Natural killer cell (primary cell): Measurements from ENCODE around the gene EPM2A. TPM values are rescaled to one million over a fixed set of nuclear protein-coding genes. Genes with fewer than 3 reads are reported as not detected.

Experiments
- ATAC-seq, 3 donors: fragments of 150-1000 bp in 2 of 3; fragments of 200-7000 bp in 1 of 3; cut with Tn5 transposase; 1 replicate in 1 of 3; 2 replicates in 2 of 3; pipeline ENCODE4 v1.10.0; 2021; ENCODE audit warnings: mild to moderate bottlenecking in 2 of 3, moderate library complexity in 2 of 3
- DNase-seq, 2 donors: peaks; one replicate each; pipeline versions ENCODE4 v3.0.0 to v3.0.0-alpha.2; 2013 to 2021; ENCODE audit warnings: mixed read lengths in 1 of 2
- H3K27ac ChIP-seq: one replicate; pipeline ENCODE4 v1.5.1; 2013; ENCODE audit warnings: mild to moderate bottlenecking, low read length
- H3K27me3 ChIP-seq: one replicate; pipeline ENCODE4 v1.6.1; 2013; ENCODE audit warnings: low read length; ENCODE audit not compliant: control insufficient read depth, insufficient read depth
- H3K36me3 ChIP-seq: one replicate; pipeline ENCODE4 v1.6.1; 2013; ENCODE audit warnings: low read length; ENCODE audit not compliant: control insufficient read depth, insufficient read depth
- H3K4me1 ChIP-seq: one replicate; pipeline ENCODE4 v1.6.1; 2013; ENCODE audit warnings: low read length; ENCODE audit not compliant: control insufficient read depth, insufficient read depth
- H3K4me3 ChIP-seq: one replicate; pipeline ENCODE4 v1.5.1; 2013; ENCODE audit warnings: low read length
- H3K9me3 ChIP-seq: one replicate; pipeline ENCODE4 v1.6.1; 2013; ENCODE audit warnings: low read length; ENCODE audit not compliant: control insufficient read depth, insufficient read depth
- H3K27ac Mint-ChIP-seq, 2 donors: one replicate each; pipeline ENCODE4 v1.8.0; 2022; ENCODE audit warnings: mild to moderate bottlenecking in 2 of 2, mixed read lengths in 2 of 2, moderate library complexity in 1 of 2
- H3K27me3 Mint-ChIP-seq, 2 donors: one replicate each; pipeline ENCODE4 v1.8.0; 2022; ENCODE audit warnings: low read depth in 2 of 2, mixed read lengths in 2 of 2
- H3K36me3 Mint-ChIP-seq: one replicate; pipeline ENCODE4 v1.8.0; 2022; ENCODE audit warnings: mixed read lengths
- H3K4me1 Mint-ChIP-seq, 2 donors: one replicate each; pipeline ENCODE4 v1.8.0; 2022; ENCODE audit warnings: mixed read lengths in 2 of 2
- H3K4me3 Mint-ChIP-seq: one replicate; pipeline ENCODE4 v1.8.0; 2022; ENCODE audit warnings: mild to moderate bottlenecking, moderate library complexity, mixed read lengths
- H3K9me3 Mint-ChIP-seq, 2 donors: one replicate each; pipeline ENCODE4 v1.8.0; 2022; ENCODE audit warnings: mixed read lengths in 2 of 2
- WGBS: methylation state at CpG from one replicate; pipeline ENCODE4 v1.1.7; 2013; ENCODE audit warnings: missing lambda C conversion rate; ENCODE audit not compliant: insufficient coverage; 5-methylcytosine and 5-hydroxymethylcytosine counted together
- intact Hi-C: fragments of 100-400 bp; cut with micrococcal nuclease; formaldehyde crosslinking; loops from one replicate; pipeline ENCODE4 v1.14.2; 2022
- total RNA-seq, 4 donors: library from RNA; stranded (reverse); fragments of 120-200 nt in 1 of 4; gene quantifications; one replicate each; pipeline versions ENCODE4 v1.2.3 to v1.2.4, GENCODE V29; 2013 to 2022
- TF ChIP-seq, protein P1 (sequence below): fragments of 200-600 bp; IDR thresholded peaks from one replicate; pipeline ENCODE4 v1.8.0; 2022; ENCODE audit warnings: antibody characterized with exemption

The EPM2A gene
- total RNA-seq, 3 donors from 2014 or later (not counting 1 experiment from before 2014, with no cell fraction given), result 5.2 to 6.9 (median 6.7) TPM

DNA sequence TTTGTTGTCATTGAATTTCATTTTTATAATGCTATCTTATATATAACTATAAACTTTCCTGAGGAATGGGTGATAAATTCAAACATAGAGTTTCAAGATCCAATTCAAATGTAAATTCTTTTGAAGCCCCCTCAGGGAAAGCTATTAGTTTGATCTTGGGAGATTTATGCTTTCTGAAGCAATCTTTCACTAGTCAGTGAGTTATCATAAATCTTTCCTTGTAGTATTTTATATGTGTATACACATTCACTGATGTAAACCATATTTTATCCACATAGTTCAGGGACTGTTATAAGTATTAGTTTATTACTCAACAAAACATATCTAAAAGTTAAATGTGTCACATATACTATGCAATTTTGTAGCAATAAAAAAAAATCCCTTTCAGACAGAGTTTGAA lies 2.9 kb upstream of the EPM2A start:
- H3K27me3 ChIP-seq, result no peaks in the 10 kb centered on the region
- H3K36me3 Mint-ChIP-seq, result no peaks in the 10 kb centered on the region

DNA sequence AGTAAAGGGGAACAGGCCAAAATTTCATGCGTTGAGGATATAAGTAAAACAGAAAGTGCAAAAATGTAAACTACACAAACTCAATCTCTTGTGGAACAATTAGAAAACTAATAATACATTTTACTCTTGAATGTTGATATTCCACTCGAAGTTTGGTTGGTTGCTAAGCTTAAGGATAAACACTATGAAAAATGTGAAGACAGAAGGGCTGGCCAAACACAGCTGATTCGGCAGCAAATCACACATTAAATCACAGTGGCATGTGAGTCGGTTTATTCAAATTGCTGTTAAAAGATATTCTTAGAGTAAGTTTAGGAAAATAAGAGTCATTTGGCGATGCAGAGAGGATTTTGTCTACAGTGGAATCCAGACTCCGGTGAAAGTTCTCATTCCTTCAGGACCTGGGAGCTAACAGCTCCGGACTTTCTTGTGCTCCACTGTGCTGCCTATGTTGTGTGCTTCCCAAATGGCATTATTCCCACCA lies 1.4 kb upstream of the EPM2A start:
- DNase-seq, result peak in 1 of 2 donors; percentile 8
- peak overlapping the region; percentile 90 for H3K27ac ChIP-seq
- H3K4me1 ChIP-seq, result peaks cover 5% of the 10 kb centered on the region
- H3K36me3 Mint-ChIP-seq, result no peaks in the 10 kb centered on the region
- no peak overlapping the region for H3K4me3 ChIP-seq
- peaks cover 0 to 10% of the 10 kb centered on the region in 2 donors for H3K4me1 Mint-ChIP-seq
- H3K4me3 Mint-ChIP-seq, result no peak overlapping the region
- peaks cover 0 to 8% of the 10 kb centered on the region in 2 donors for H3K27me3 Mint-ChIP-seq
- no peaks in the 10 kb centered on the region for H3K9me3 ChIP-seq
- TF ChIP-seq, protein P1, sequence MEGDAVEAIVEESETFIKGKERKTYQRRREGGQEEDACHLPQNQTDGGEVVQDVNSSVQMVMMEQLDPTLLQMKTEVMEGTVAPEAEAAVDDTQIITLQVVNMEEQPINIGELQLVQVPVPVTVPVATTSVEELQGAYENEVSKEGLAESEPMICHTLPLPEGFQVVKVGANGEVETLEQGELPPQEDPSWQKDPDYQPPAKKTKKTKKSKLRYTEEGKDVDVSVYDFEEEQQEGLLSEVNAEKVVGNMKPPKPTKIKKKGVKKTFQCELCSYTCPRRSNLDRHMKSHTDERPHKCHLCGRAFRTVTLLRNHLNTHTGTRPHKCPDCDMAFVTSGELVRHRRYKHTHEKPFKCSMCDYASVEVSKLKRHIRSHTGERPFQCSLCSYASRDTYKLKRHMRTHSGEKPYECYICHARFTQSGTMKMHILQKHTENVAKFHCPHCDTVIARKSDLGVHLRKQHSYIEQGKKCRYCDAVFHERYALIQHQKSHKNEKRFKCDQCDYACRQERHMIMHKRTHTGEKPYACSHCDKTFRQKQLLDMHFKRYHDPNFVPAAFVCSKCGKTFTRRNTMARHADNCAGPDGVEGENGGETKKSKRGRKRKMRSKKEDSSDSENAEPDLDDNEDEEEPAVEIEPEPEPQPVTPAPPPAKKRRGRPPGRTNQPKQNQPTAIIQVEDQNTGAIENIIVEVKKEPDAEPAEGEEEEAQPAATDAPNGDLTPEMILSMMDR, result no peak
- intact Hi-C loops, result loop anchor here (10.0 kb wide), 2 partner anchors 128 to 228 kb away; partner anchors contain the start of gene SHPRH
- no peaks in the 10 kb centered on the region for H3K36me3 ChIP-seq
- no peaks in the 10 kb centered on the region for H3K27me3 ChIP-seq
- H3K27ac Mint-ChIP-seq, result no peak overlapping the region
- no peak for ATAC-seq
- 85% methylated on average over 4 of the region's 7 CpGs for WGBS
- H3K9me3 Mint-ChIP-seq, result no peaks in the 10 kb centered on the region

More for the DNA sequence above, 2.9 kb upstream of the EPM2A start:
- intact Hi-C loops, result loop anchor here (10.0 kb wide), 2 partner anchors 127 to 227 kb away; partner anchors contain the start of gene SHPRH
- Histone ChIP-seq H3K27ac (no peak overlapping the region), H3K36me3 (no peaks in the 10 kb centered on the region), H3K9me3 (no peaks in the 10 kb centered on the region), H3K4me3 (no peak overlapping the region), H3K4me1 (peaks cover 5% of the 10 kb centered on the region)
- Mint-ChIP-seq H3K4me1 (peaks cover 0 to 10% of the 10 kb centered on the region in 2 donors), H3K27ac (no peak overlapping the region), H3K27me3 (peaks cover 0 to 9% of the 10 kb centered on the region in 2 donors), H3K4me3 (no peak overlapping the region), H3K9me3 (no peaks in the 10 kb centered on the region)
- ATAC-seq (no peak), DNase-seq (no peak)
- TF ChIP-seq, protein P1, result no peak

DNA sequence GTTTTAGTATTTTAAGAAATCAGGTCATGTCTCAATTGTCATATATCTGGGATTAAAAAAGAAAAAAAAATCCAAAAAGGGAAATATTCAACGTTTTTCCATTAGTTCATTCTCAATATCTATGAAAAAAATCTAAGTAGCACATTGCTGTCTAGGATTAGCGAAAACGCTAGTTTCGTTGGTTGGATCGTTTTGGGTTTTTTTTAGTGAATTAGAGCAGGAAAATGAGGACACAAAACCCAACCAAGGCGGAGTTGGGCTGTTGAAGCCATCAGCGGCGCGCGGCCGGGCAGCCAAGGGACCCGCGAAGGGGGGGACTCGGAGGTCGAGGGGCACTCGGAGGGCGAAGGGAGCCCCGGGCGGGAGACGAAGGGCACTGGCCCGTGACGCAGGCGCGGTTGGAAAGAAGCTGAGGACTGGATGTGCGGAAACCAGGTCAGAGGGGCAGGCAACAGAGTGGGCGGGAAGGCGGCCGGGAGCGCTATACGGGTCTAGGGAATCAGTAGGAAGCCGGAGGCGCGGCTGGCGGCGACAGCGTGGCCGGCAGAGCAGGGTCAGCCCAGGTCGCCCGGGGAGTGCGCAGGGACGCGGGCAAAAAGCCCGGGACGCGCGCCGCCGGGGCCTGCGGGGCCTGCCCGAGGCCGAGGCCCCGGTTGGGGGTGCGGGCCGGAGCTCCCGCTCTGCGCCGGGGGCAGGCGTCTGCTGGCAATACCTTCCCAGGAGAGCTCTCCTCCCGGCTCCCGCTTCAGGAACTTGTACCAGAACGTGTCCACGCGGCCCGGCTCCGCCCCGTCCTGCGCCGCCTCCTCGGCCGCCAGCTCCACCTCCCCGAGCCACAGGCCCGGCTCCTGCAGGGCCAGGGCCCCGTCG lies 599 bp downstream of the EPM2A start:
- intact Hi-C loops, result loop anchor here (5.0 to 10.0 kb wide), 3 partner anchors 83 to 230 kb away; partner anchors contain the start of gene SHPRH
- Histone ChIP-seq H3K36me3 (no peaks in the 10 kb centered on the region), H3K4me1 (peaks cover 5% of the 10 kb centered on the region), H3K27me3 (no peaks in the 10 kb centered on the region), H3K27ac (peak overlapping the region; percentile 64), H3K9me3 (no peaks in the 10 kb centered on the region), H3K4me3 (peak overlapping the region; percentile 63)
- no peaks in the 10 kb centered on the region for H3K9me3 Mint-ChIP-seq
- peaks cover 0 to 10% of the 10 kb centered on the region in 2 donors for H3K4me1 Mint-ChIP-seq
- DNase-seq (peak; percentile 60 to 73), ATAC-seq (peak; percentile 73 to 80 (median 79))
- WGBS, result under 1% methylated on average over 73 of the region's 74 CpGs
- H3K36me3 Mint-ChIP-seq, result no peaks in the 10 kb centered on the region
- H3K4me3 Mint-ChIP-seq, result peak overlapping the region; percentile 99
- H3K27ac Mint-ChIP-seq, result peak overlapping the region; percentile 90 to 95
- no peaks in the 10 kb centered on the region for H3K27me3 Mint-ChIP-seq
- TF ChIP-seq, protein P1, result no peak
